ENCODE data around the gene RERE.

Gene RERE

GRCh38 chr1:8790987-8791386 lies 26.5 kb downstream of the RERE start (continued):
- TF ChIP-seq ZNF585B (tag by site-specific recombination; IDR thresholded peaks at IDR 0.05) (no peak), ZNF184 (tag by site-specific recombination; IDR thresholded peaks at IDR 0.05) (peak; percentile 65; the same call in 1 of the 2 replicates), YY1 (tag by site-specific recombination; IDR thresholded peaks at IDR 0.05) (no peak), ZNF37A (tag by site-specific recombination; IDR thresholded peaks at IDR 0.05) (no peak), ZNF121 (tag by site-specific recombination; IDR thresholded peaks at IDR 0.05) (no peak), ZNF266 (tag by site-specific recombination; IDR thresholded peaks at IDR 0.05; ENCODE audit: low read depth) (no peak), ZNF391 (tag by site-specific recombination; IDR thresholded peaks at IDR 0.05; ENCODE audit: borderline replicate concordance, low read depth) (peak; percentile 84; the same call in 1 of the 2 replicates), ZBTB49 (tag by site-specific recombination; IDR thresholded peaks at IDR 0.05; ENCODE audit: low read depth) (no peak), HOXD13 (CRISPR knock-in tag; IDR thresholded peaks at IDR 0.05; ENCODE audit: borderline replicate concordance) (no peak), ZNF514 (tag by site-specific recombination; IDR thresholded peaks at IDR 0.05) (no peak), ZNF280D (tag by site-specific recombination; IDR thresholded peaks at IDR 0.05) (no peak), ZNF10 (tag by site-specific recombination; IDR thresholded peaks at IDR 0.05) (no peak), ZNF404 (tag by site-specific recombination; IDR thresholded peaks at IDR 0.05) (no peak), SCRT1 (tag by site-specific recombination; IDR thresholded peaks at IDR 0.05; ENCODE audit: borderline replicate concordance) (peak; percentile 92), ZNF704 (tag by site-specific recombination; IDR thresholded peaks at IDR 0.05) (no peak), ZSCAN5A (tag by site-specific recombination; IDR thresholded peaks at IDR 0.05) (no peak), YY2 (tag by site-specific recombination; IDR thresholded peaks at IDR 0.05) (no peak), ZNF692 (tag by site-specific recombination; IDR thresholded peaks at IDR 0.05) (no peak)
- TF ChIP-seq, protein P1, sequence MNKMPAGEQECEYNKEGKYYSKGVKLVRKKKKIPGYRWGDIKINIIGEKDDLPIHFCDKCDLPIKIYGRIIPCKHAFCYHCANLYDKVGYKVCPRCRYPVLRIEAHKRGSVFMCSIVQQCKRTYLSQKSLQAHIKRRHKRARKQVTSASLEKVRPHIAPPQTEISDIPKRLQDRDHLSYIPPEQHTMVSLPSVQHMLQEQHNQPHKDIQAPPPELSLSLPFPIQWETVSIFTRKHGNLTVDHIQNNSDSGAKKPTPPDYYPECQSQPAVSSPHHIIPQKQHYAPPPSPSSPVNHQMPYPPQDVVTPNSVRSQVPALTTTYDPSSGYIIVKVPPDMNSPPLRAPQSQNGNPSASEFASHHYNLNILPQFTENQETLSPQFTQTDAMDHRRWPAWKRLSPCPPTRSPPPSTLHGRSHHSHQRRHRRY (tag by site-specific recombination; IDR thresholded peaks at IDR 0.05): no peak
- TF ChIP-seq, protein P2, sequence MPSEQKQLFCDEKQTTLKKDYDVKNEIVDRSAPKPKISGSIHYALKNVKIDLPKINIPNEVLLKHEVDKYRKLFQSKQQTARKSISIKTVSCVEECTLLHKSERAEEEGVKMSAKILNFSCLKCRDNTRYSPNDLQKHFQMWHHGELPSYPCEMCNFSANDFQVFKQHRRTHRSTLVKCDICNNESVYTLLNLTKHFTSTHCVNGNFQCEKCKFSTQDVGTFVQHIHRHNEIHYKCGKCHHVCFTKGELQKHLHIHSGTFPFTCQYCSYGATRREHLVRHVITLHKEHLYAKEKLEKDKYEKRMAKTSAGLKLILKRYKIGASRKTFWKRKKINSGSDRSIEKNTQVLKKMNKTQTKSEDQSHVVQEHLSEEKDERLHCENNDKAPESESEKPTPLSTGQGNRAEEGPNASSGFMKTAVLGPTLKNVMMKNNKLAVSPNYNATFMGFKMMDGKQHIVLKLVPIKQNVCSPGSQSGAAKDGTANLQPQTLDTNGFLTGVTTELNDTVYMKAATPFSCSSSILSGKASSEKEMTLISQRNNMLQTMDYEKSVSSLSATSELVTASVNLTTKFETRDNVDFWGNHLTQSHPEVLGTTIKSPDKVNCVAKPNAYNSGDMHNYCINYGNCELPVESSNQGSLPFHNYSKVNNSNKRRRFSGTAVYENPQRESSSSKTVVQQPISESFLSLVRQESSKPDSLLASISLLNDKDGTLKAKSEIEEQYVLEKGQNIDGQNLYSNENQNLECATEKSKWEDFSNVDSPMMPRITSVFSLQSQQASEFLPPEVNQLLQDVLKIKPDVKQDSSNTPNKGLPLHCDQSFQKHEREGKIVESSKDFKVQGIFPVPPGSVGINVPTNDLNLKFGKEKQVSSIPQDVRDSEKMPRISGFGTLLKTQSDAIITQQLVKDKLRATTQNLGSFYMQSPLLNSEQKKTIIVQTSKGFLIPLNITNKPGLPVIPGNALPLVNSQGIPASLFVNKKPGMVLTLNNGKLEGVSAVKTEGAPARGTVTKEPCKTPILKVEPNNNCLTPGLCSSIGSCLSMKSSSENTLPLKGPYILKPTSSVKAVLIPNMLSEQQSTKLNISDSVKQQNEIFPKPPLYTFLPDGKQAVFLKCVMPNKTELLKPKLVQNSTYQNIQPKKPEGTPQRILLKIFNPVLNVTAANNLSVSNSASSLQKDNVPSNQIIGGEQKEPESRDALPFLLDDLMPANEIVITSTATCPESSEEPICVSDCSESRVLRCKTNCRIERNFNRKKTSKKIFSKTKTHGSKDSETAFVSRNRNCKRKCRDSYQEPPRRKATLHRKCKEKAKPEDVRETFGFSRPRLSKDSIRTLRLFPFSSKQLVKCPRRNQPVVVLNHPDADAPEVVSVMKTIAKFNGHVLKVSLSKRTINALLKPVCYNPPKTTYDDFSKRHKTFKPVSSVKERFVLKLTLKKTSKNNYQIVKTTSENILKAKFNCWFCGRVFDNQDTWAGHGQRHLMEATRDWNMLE (tag by site-specific recombination; conservative IDR thresholded peaks at IDR 0.05; ENCODE audit: low read depth): no peak
- TF ChIP-seq, protein P3, sequence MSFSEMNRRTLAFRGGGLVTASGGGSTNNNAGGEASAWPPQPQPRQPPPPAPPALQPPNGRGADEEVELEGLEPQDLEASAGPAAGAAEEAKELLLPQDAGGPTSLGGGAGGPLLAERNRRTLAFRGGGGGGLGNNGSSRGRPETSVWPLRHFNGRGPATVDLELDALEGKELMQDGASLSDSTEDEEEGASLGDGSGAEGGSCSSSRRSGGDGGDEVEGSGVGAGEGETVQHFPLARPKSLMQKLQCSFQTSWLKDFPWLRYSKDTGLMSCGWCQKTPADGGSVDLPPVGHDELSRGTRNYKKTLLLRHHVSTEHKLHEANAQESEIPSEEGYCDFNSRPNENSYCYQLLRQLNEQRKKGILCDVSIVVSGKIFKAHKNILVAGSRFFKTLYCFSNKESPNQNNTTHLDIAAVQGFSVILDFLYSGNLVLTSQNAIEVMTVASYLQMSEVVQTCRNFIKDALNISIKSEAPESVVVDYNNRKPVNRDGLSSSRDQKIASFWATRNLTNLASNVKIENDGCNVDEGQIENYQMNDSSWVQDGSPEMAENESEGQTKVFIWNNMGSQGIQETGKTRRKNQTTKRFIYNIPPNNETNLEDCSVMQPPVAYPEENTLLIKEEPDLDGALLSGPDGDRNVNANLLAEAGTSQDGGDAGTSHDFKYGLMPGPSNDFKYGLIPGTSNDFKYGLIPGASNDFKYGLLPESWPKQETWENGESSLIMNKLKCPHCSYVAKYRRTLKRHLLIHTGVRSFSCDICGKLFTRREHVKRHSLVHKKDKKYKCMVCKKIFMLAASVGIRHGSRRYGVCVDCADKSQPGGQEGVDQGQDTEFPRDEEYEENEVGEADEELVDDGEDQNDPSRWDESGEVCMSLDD (tag by site-specific recombination; IDR thresholded peaks at IDR 0.05): no peak

Data from HEK293 (cell line).